CD4-positive, alpha-beta T cell treated with Interleukin-17A for 4 hours (primary cell): ENCODE data around the gene FGGY.
"Not testable (repeated sequence)": the region's sequence is repeated elsewhere in the genome, so short reads cannot be mapped to it uniquely, and the experiment has no call there.

Source experiments
- DNase-seq: peaks from one replicate; pipeline ENCODE4 v3.0.0-alpha.2; 2020; ENCODE audit warnings: mixed read lengths

Gene FGGY

DNA sequence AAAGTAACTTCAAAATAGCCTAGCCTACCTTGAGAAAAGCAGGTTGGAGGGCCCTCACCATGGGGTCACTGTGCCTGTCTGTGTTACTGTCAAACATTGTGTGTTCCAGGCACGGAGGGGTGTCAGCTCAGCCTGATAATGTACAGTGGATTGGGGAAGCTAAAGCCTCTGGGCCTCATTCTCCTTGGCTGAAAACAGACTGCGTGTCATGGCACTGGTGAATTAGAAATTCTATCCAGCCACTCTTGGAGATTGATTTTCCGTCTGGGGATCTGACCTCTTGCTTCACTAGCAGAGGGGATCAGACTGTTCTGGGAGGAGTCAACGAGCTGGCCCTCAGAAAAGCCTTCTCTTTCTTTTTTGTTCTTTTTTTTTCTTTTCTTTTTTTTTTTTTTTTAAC lies 394.4 kb downstream of the FGGY start:
- DNase-seq = no peak

GRCh38 chr1:59692591-59692990 lies 395.7 kb downstream of the FGGY start:
- no peak for DNase-seq

DNA sequence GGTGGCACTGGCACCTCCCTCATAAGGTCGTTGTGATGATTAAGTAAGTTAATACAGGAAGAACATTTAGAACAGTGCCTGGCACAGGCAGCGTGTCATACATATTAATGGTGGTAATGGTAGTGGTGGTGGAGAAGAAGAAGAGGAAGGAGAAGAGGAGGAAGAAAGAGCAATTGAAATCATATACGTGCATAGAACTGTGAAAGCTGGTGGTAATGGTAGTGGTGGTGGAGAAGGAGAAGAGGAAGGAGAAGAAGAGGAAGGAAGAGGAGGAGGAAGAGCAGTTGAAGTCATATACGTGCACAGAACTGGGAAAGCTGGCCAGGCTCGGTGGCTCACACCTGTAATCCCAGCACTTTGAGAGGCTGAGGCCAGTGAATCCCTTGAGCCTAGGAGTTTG lies 396.5 kb downstream of the FGGY start:
- DNase-seq = no peak

- no peak for DNase-seq
These were observed 398.4 kb downstream of the FGGY start for GRCh38 chr1:59695252-59695651.

- no peak for DNase-seq
These were observed 399.7 kb downstream of the FGGY start for GRCh38 chr1:59696421-59697115.

DNA sequence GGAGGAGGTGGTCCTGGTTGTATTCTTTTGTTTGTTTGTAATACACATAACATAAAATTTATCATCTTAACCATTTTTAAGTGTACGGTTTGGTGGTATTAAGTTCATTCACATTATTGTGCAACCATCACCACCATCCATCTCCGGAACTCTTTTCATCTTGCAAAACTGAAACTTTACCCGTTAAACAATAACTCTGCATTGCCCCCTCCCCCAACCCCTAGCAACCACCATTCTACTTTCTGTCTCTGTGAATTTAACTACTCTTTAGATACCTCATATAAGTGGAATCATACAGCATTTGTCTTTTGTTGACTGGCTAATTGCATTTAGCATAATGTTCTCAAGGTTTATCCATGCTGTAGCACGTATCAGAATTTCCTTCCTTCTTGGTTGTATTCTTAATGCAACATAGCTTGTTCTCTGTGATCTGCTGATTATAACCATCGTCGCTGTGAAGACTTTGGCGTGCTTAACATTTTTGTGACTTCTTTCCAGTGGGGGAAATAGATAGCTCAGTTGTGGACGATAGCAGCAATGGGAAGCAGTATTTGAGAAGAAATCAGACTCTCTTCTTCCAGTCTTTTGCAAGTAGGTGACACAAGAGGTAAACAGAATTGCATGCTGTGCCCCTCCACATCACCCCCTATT lies 400.4 kb downstream of the FGGY start:
- DNase-seq = peak; percentile 47

GRCh38 chr1:59698386-59698785 lies 401.5 kb downstream of the FGGY start:
- DNase-seq = no peak

DNA sequence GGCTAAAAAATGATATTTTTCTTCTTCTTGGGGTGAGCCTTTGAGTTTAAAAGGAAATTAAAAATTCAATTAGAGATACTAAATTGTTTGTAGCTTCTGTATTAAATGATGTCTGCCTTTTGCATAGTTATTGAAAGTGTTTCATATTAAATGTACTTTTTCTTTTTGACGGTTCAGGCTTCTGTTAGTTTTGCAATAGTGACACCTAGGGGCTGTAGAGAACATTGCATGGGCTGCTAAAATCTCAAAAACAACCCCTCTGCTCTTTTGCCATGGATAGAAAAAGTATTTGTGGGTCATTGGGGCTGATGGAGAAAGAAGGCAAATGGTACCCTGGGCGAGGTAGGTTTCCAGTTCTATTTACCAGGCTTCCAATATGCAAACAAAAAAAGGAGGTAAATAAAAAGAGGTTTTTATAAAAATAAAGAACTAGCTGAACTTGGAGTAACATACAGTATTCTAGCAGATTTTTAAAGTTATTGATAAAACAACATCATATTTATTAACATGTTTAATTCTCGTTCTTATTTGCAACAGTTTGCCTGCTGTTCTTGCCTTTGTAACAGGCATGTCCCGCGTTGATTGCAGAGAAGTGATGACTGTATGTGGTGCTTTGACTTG lies 402.4 kb downstream of the FGGY start:
- DNase-seq = peak; percentile 37

GRCh38 chr1:59701376-59701775 lies 404.5 kb downstream of the FGGY start:
- DNase-seq = no peak

DNA sequence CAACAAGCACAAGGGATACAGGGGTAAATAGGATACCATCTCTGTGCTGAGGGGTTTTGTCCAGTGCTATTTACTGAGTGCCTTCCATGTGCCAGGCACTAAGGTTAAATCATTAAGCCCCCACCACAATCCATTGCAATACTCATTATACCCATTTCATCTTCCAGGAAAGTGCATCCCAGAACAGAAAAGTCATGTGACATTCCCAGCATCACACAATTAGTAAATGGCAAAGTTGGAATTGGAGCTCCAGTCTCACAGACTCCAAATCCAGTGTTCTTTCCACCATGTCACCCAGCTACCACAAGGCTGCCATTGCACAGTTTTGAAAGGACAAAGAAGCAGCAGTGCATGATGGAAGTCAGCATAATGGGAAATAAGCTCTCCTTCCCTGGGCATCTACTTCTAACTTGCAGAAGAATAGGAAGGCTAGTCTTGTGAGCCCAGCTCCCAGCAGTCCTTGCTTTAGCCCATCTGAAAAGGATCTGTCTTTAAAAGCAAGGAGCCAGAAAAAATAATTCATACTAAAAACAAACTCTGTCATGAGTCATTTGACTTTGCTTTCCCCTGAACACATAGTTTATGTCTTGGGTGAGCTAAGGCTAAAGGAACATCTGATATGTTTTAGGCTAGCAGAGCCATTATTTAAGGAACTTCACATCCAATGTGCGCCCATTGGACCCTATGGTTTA lies 406.5 kb downstream of the FGGY start:
- DNase-seq = no peak

- no peak for DNase-seq
These were observed 407.1 kb downstream of the FGGY start for GRCh38 chr1:59703918-59704378.

DNA sequence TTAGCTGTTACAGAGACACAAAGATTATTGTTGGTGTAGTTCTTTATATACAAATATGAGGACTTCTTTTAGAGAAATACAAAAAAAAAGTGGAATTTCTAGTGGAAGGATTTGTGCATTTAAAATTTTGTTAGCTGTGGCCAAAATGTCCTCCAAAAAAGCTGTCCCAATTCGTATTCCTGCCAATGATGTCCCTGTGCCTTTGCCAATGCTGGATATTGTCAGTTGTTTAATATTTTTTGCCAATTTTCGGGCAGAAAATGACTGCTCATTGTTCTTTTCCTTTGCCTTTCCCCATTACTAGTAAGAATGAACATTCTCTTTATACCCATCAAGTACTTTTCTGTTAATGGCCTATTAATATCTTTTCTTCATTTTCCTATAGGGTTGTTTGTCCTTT lies 407.8 kb downstream of the FGGY start:
- no peak for DNase-seq

GRCh38 chr1:59705466-59706302 lies 408.8 kb downstream of the FGGY start:
- no peak for DNase-seq

DNA sequence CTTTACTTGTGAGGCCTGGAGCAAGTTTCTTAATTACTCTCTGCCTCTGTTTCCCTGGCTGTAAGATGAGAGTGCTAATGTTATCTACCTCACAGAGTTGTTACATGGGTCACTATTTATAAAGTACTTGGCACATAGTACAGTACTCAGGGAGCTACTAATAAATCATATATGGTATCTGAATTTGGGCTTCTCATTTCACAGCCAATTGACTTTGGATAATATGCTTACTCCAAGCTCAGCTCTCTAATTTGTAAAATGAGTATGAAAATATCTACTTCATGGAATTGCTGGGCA lies 409.4 kb downstream of the FGGY start:
- DNase-seq = no peak

- DNase-seq = no peak
These were observed 410.4 kb downstream of the FGGY start for GRCh38 chr1:59707178-59707791.

GRCh38 chr1:59709333-59709732 lies 412.4 kb downstream of the FGGY start:
- DNase-seq = no peak

DNA sequence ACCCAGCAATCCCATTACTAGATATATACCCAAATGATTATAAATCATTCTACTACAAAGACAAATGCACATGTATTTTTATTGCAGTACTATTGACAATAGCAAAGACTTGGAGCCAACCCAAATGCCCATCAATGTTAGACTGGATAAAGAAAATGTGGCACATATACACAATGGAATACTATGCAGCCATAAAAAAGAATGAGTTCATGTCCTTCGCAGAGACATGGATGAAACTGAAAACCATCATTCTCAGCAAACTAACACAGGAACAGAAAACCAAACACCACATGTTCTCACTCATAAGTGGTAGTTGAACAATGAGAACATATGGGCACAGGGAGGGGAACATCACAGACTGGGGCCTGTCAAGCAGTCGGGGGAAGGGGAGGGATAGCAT lies 414.0 kb downstream of the FGGY start:
- not testable (repeated sequence) for DNase-seq

DNA sequence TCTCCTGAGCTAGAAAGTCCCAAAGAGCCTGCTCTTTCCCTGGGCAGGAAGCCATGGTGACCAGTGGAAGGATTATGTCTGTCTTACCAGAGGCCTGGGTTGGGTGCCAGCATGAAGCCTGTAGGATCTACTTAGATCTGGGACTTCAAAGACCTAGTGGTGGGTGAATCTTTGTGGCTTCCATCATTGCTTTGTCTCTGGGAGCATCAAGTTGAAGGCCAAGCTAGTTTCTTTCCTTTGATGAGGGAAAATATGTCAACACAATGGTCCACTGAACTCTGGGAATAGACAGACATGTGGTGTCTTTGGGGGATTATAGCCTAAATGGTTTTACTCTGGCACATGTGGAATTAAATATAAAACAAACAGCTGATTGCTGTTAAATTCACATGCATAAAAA lies 417.3 kb downstream of the FGGY start:
- DNase-seq = no peak

DNA sequence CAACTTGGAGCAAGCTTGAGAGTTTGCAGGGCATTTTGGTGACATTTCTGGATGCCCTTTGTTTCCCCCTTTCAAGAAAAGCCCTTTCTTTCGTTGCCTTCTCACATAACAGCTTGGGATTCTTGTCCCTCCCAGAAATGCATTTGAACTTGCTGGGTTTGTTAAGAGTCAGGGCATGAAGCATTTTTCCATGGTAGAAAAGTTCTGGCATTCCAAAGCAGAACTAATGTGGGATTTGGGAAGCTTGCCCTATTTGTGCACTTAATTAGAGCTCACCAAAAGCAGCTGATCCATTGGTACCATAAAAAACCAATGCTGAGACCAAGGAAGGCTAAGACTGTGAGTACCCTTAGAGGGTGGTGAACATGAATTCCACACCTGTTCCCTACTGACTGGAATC lies 418.1 kb downstream of the FGGY start:
- no peak for DNase-seq

GRCh38 chr1:59716832-59717231 lies 419.9 kb downstream of the FGGY start:
- DNase-seq = no peak

GRCh38 chr1:59718064-59718988 lies 421.4 kb downstream of the FGGY start:
- no peak for DNase-seq
